Skin of body (tissue), 2 donors: ENCODE data around the gene LHPP. TPM values are rescaled to one million over a fixed set of nuclear protein-coding genes. Genes with fewer than 3 reads are reported as not detected.

Source experiments
- DNase-seq: peaks from one replicate; lab custom pipeline; 2025; lab: John Stamatoyannopoulos, UW
- total RNA-seq: library from RNA; depleted of rRNA; stranded (reverse); fragments of >200 nt; gene quantifications from one replicate; pipeline ENCODE4 v1.2.3, GENCODE V29; 2014

LHPP gene
- total RNA-seq, 1 donor from 2014 or later = 7.7 TPM

DNA sequence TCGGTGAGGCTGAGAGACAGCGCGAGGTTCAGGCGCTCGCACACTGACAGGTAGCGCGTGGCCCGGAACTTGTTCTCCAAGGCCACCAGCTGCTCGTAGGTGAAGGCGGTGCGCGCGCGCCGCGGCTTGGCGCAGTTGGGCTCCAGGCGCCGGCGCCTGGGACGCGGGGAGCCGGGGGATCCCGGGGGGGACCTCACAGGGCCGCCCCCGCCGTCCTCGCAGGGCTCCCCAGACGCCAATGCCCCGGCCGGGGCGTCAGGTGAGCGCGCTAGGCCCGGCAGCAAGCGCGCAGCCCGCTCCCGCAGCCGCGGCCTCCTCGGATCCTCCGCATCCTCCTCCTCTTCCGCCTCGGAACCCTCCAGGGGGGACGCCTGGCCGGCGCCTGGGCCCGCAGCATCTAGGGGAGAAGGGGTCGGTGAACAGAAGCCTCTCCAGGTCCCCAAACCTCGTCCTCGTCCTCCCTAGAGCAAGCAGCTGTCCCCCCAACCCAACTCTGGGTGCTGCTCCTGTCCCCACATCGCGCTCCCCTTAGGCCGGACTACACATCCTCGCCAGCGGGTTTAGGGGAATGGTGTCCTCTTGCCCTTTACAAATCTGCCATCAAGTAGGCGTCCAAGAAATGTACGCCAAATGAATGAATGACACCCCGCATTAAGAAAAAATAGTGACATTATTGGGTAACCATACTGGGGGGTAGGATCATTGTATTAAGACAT, 13.7 kb upstream of the LHPP start:
- DNase-seq = no peak

DNA sequence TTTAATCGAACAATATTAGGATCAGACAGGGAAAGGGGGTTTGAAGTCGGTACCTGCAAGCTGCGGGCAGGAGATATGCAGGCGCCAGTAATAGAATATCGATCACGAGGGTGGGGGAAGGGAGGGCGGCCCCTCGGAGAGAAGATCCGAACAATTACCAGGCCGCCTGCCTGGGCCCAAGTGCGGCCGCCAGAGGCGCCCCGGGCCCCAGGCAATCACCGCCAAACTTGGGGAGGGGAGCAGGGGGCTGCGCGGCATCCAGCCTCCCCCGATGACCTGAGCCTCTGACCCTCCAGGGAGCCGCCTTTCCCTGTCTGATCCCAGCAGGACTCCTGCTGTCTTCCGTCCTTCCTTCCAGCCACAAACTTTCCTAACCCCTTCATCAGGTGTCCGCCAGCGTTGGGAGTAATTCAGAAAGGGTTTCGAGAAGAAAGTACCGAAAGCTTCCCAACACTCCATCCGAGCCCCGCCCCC, 12.9 kb upstream of the LHPP start:
- no peak for DNase-seq

DNA sequence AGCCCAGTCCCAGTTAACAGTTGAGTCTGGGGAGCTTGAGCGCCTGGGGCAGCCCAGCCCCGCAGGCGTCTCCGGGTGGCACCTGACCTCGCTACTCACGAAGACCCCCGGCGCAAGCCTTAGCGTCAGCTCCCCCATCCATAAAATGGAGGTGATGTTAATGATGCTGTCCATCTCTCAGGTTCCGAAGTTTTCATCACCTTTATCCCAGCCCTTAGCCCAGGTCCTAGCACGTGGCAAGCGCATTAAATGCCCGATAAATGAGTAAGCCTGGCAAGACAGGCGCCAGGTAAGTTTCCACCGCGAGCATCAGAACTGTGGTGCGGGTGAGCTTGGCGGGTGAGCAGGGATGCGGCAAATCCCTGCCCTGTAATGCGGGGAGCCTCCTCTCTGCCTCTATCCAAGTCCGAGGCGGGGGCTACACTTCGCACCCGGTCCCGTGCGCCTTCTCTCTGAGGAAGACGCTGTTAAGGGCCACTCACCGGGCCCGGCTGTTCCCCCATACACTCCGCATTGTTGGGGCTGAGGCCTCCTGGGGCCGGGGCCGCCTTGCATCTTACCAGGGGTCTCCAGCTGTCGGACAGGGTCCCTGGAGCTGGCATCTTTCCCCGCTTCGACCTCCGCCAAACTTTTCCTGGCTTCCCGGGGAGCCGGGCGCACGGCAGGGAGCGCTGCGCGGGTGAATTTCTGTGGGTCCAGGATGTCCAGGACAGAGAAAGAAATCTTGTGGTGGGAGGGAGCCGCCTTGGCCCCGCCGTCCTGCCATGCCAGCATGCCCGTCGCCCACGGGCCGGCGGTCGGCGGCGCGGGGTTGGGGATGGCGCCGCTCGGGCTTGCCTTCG, 12.2 kb upstream of the LHPP start:
- DNase-seq = no peak

DNA sequence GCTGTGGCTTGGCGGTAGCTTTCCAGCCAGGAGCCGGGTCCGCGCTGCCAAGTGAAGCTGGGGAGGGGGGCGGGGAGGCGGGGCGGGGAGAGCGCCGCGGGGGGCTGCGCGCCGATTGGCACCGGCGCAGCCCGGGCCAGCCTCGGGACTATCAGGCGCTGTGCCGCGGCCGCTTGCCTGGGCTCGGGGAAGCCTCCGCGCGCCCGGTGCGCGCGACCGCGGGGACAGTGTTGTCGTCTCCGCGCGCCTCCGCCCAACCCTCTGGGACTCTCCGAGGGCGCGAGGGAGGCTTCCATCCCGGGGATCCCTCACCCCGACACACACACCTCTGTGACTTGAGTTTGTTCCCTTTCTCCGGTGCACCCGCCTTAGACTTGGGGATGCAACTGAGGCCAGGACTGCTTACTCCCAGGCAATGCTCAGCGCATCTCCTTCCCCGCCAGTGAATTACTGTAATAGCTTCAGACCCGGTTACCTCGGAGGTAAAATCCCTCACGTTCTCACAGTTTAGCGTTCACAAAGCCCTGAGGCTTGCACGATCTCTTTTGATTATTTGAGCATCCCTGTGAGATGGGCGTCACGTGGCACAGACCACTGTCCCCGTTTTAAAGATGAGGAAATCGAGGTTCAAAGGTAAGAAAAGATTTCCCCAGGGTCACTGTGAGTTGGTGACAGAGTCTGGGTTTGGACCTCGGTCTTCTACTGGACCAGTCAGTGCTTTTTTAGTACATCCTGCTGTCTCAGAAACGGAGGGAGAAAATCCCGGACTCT, 11.4 kb upstream of the LHPP start, which contains the start of gene NKX1-2:
Gene NKX1-2, minus strand, starts transcription at position 24 of the 771 bp plus-strand sequence. CDS start 92 bp downstream, outside the sequence.
- no peak for DNase-seq

DNA sequence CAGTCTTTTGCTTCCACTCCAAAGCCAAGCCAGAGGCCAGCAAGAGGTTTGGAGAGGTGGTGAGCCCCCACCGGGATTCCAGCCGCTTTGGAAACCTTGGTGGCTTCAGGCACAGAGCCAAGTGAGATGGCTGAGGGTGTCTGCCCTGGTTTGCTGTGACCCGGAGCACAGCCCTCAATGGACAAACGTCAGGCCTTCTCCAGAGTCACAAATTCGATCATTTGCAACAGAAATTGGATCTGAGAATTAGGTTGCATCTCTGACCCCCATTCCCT, 10.9 kb upstream of the LHPP start:
- DNase-seq = no peak

DNA sequence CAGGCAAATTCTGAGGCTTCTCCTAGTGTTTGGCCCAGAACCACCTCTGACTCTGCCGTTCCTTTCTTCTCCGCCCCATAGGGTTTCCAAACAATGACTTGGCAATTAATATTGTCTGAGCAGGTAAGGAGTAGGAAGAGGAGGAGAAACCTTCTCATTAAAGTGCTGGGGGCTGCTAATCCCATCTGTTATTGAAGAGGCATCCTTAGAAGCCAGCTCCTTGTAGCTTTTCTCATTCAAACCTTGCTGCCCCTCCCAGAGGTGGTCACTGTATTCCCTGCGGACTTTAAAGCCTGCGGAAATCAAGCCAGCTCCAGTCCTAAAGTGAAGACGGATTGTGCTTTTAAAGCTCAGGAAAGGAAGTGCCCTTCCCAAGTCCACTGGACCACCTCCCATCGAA, 10.3 kb upstream of the LHPP start:
- no peak for DNase-seq

DNA sequence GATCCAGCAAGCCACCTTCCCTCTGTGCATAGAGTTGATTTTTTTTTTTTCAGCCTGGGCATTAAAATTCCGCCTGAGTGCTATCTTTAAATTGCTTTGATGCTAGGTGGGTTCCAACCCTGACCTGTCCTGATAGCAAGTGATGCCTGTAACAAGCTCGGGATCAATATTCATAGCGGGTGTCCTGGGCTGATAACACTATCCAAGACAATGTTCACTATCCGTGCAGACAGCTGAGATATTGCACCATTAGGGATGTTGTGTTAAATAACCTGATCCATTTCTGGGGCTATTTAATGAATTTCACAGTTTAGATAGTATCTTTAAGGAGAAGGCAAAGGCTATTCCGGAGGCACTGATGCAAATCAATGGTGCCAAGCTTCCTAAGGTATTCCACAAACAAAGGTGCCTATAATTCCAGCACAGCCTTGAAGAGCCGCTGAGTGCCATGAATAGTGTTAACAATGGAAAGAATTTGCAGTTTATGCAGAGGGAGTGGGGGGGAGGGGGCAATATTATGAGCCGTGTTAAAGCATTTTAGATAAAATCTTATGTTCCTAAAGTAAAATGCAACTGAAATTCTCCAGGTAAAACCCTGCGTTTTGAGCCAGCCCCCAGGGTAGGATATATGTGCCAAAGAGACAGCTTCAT, 7.5 kb upstream of the LHPP start:
- DNase-seq = no peak

DNA sequence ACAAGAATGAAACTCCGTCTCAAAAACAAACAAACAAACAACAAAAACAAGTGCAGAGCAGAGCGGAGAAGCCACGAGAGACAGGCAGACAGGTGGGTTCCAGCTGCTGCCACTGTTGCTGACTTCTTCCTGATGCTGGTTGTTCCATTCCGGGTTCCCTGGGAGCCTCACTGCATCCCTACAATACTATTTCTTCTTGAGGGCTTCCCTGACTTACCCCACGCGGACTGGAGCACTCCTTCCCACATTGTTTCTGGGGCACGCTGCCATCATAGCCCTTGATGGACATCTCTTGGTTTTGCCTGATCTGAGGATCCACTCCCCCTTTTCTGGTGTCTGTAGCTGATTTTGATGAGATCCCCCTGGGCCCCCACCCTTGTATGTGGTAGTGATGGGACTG, 6.2 kb upstream of the LHPP start:
- DNase-seq = no peak

DNA sequence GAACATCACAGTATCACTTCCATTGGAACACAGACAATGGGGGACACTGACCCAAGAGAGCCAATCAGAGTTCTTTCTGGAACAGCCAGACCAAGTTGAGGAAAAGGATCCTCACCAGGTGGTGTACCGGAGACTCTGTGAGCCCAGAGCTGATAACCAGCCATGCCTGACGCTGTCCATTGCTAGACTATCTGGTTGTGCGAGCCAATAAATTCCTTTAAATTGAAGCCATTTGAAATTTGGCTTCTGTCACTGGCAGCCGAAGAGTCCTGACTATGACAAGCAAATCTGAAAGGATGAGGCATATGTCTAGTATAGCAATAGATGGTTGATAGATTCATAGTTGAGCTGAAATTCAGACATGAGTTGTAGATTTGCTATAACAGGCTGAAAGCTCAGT, 3.1 kb upstream of the LHPP start:
- no peak for DNase-seq

DNA sequence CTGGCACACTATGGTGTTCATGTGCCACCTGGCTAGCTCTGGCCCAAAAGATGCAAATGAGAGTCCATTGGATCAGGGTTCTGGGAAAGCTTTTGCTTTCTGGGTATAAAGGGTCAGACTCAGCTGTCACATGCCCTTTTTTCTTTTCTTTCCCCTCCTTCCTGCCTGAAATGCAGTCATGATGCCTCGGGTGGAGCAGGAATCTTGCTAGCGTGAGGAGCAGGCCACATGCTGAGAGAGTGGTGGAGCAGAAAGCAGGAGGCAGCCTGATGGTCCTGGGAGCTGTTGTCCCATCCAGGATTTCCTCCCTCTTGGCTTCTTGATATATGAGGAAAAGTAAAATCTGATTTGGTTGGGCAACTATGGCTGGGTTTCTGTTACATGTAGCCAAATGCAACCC, 2.7 kb upstream of the LHPP start:
- no peak for DNase-seq

DNA sequence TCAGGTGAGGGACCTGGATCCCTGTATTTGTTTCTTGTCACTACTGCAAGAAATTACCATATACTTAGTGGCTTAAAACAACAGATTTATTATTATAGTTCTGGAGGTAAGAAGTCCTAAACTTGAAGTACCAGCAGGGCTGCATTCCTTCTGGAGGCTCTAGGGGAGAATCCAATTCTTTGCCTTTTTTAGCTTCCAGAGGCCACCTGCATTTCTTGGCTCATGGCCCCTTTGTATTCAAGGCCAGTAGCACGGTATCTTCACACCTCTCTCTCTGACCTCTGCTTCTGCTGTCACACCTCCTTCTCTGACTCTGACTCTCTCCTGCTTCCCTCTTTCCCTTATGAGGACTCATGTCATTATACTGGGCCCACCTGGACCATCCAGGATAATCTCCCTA, 2.2 kb upstream of the LHPP start:
- DNase-seq = no peak

DNA sequence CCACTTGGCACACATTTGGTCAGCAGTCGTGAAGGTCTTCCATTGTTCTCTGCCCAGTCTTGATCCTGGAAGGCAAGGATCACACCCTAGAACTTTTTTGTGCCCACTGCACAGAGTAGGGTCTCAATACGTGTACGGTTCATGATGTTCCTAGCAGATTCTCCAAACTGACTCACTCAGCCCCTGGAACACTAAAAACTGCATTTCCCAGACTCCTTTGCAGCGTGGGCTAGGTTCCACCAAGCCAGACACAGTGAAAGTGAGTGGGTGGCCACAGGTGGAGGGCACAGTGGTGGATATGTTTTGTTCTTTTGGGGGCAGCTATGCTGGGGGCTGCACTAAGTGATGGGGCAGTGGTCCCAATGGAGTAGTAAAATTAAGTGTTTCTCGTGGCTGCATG, 1.5 kb upstream of the LHPP start:
- DNase-seq = no peak

DNA sequence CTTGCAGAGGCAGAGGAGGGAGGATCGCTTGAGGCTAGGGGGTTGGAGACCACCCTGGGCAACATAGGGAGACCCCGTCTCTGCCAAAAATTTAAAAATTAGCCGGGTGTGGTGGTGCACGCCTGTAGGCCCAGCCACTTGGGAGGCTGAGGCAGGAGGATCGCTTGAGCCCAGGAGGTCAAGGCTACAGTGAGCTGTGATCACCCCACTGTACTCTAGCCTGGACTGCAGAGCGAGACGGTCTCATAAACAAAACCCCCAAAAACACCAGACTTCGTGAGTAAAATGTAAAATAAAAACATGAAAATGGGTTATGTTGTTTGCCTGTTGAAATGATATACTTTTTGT, 699 bp downstream of the LHPP start:
- no peak for DNase-seq

DNA sequence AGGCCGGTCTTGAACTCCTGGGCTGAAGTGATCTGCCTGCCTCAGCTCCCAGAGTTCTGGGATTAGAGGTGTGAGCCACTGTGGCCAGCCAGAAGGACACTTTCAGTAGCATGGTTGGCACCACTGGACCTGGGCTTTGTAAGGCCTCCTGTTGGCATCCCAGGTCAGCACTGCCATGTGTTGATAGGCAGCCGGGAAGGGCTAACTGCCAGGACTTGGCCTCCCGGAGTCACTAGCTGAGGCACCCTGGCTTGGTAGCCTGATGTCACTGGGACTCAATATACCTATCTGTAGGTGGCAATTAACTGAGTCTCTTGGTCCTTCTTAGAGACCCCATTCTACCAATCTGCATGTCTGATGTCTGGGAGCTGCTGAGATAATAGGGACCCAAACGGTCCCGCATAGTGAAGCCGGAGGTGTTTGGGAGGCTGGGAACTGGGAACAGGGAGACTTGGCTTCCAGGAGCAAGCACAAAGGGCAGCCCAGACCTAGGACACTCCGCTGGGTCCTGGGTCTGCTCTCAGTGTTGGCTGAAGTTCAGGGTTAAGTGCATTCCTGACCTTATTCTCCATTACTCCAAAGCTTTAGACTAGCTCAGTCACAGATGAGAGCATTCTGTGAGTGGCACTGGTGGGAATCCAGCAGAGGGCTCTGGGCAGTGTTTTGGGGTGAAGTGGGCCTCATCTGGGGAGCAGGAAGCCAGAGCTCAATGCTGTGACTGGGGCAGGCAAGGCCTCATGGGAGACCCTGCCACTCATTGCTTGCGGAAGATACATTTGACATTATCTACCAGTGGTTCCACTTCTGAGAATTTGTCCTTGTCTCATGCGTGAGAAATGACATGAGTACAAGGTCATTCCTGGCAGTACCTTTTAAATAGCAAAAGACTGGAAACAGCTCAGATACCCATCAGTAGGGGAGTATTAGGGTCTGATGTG, 2.7 kb downstream of the LHPP start:
- no peak for DNase-seq

DNA sequence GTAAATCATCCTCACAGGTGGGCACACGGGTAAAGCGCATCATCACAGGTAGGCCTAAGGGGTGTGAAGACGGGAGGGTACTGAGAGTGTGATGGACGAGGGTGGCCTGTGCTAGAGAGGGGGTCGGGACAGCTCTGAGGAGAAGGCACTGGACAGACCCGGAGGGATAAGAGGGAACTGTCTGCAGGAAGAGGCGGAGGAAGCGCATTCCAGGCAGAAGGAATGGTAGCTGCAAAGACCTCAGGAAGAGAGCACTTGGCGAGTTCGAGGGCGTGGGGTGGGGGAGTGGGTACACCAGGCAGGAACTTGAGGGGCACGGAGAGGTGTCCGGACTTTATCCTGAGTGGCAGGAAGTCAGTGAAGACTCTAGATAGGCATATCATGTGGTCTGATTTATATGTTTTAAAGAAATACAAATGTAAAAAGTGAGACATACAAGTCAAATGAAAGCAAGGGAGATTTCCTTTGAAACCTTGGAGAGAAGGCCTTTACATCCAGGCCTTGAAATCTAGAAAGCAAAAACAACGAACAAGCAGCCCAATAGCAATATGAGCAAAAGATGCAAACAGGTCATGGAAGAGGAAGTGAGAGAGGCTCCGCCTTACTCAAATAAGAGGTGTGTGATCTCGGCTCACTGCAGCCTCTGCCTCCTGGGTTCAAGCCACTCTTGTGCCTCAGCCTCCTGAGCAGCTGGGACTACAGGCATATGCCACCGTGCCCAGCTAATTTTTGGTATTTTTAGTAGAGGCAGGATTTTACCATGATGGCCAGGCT, 3.6 kb downstream of the LHPP start:
- DNase-seq = no peak

DNA sequence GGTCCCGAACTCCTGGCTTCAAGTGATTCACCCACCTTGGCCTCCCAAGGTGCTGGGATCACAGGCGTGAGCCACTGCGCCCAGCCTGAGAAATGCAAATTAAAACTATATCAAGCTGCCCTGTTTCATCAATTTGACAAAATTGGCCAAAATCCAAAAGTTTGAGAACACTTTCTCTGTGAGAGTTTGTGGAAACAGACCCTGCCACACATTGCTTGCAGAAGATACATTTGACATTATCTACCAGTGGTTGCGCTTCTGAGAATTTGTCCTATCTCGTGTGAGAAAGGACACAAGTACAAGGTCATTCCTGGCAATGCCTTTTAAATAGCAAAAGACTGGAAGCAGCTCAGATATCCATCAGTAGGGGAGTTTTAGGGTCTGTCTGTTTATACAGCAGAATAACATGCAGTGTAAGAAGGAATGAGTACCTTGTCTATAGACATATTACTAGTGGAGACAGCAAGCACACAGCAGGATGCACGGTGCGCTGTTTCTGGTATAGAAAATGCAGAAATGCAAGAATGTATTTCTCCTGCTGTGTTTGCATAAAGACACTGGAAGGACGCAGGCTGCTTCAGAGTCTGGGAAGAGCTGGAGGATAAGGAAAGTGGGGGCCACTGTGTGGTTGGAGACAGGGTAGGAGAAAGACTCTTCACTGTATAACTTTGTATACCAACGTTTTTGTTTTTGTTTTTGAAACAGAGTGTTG, 4.3 kb downstream of the LHPP start:
- DNase-seq = no peak

DNA sequence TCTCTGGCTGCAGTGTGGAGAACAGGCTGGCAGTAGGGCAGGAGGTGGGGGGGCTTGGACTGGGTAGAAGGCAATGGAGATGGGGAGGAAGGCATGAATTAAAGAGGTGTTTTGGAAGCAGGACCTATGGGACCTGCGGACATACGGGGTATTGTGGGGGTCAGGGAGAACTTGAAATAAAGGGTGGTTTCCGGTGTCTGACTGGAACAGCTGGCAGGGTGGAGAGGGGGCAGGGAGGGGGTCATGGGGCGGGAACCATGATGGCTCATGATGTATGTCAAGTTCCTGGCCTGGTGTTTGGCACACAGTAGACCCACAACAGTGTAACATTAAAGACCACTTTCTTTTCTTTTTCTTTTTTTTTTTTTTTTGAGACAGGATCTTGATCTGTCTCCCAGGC, 5.5 kb downstream of the LHPP start:
- no peak for DNase-seq

DNA sequence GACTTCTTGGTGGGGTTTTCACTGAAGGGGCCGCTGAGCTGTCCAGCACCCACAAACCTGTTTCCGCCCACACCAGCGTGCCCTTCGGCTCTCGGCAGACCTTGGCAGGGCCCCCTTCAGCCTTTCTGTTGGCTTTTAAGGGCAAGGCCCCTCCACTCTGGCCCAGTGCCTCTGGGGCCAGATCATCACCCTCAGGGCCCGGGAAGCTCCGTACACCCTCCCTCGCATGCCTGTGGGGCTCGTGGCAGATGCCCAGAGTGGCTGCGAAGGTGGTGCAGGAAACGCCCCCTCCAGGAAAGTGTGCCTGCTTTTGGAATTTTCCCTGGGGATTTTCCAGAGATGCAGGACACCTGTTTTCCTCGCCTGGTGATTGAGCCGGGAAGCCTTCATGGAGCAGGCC, 7.0 kb downstream of the LHPP start:
- no peak for DNase-seq

DNA sequence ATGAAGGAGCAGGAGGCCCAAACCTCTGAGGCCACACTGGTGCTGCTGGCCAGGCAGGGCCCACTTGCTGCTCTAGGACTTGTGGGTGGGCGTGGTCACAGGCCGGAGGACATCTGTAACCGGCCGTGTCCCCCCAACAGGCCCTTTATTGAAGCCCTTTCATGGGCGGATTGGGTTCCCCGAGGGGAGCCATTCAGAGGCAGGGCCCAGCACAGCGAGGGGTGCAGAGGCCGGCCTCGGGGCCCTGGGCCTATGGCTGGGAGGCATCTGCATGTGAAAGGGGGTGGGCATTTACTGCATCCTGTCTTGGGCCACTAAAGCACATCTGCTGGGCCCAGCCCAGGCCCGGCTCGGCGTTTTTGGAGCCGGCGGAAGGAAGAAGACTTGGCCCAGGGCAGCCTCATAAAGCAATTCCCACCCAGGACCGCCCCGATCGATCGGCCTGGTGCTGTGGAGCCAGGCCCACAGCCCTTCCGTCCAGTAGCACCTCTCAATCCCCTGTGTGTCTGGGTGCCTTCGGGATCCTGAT, 8.4 kb downstream of the LHPP start:
- no peak for DNase-seq
